ENCODE results near the gene RETN.

RETN gene

GRCh38 chr19:7657131-7657751, 11.6 kb upstream of the RETN start:
- DNase-seq (ENCODE audit: low read depth in 1 of 2, low spot score in 1 of 2) = no peak

DNA sequence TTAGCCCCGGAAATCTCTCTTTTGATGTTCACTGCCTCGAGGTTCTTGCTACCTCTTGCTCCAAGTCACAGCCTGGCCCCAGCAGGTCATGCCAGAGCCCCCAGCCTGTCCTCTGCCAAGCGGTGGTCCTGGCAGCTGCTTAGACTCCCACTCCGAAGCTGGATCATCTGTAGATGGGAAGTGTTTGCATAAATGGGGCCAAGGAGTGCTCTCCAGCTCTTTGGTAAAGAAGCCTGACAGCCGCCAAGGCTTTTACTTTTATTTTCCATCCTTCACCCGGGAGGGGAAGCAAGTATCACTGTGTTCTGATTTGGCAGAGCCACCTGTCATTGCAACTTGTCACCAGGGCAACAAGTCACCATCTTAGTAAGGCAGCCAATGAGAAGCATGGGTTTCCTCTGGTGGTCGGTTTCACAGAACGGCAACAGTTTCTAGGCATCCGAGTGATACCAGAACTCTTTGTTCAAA, 10.6 kb upstream of the RETN start:
- DNase-seq (ENCODE audit: low read depth in 1 of 2, low spot score in 1 of 2) = no peak

- no peak for DNase-seq (ENCODE audit: low read depth in 1 of 2, low spot score in 1 of 2)
Measured at GRCh38 chr19:7661744-7662538, 6.9 kb upstream of the RETN start.

DNA sequence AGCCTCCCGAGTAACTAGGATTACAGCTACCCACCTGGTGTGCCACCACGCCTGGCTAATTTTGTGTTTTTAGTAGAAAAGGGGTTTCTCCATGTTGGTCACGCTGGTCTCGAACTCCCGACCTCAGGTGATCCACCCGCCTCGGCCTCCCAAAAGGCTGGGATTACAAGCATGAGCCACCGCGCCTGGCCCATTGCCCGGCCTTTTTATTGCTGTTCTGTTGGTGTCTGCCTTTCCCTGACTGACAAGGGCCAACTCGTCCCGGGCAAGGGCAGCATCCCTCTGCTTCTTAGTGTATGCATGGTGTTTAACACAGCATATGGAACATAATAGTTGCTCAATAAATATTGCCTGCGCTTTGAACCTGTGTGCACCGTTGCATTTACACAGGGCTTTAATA, 6.2 kb upstream of the RETN start:
- no peak for DNase-seq (ENCODE audit: low read depth in 1 of 2, low spot score in 1 of 2)

DNA sequence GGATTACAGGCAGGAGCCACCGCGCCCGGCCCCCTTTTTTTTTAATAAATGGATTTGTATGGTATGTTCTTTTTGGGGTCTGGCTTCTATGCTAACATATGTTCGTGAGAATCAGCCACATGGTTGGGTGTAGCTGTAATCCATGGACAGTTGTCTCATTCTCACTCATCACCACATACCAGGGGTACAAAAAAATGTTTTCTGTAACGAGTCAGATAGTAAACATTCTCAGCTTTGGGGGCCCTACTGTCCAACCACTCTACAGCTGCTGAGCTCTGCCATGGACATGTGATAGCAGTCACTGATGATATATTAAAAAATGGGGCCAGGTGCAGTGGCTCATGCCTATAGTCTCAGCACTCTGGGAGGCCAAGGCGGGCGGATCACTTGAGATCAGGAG, 5.1 kb upstream of the RETN start:
- no peak for DNase-seq (ENCODE audit: low read depth in 1 of 2, low spot score in 1 of 2)

DNA sequence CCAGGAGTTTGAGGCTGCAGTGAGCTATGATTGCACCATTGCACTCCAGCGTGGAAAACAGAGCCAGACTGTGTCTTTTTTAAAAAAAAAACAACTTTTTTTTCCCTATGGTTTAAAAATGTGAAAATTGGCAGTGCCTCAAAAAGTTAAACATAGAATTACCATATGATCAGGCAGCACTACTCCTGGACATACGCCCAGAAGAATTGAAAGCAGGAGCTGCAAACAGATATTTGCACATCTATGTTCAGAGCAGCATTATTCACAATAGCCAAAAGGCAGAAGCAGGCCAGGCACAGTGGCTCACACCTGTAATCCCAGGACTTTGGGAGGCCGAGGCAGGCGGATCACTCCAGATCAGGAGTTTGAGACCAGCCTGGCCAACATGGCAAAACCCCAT, 3.8 kb upstream of the RETN start:
- no peak for DNase-seq (ENCODE audit: low read depth in 1 of 2, low spot score in 1 of 2)

GRCh38 chr19:7669641-7670040, 792 bp downstream of the RETN start:
- no peak for DNase-seq (ENCODE audit: low read depth in 1 of 2, low spot score in 1 of 2)

- no peak for DNase-seq (ENCODE audit: low read depth in 1 of 2, low spot score in 1 of 2)
Measured at GRCh38 chr19:7670150-7670783, 1.4 kb downstream of the RETN start.

GRCh38 chr19:7670790-7671189, 1.9 kb downstream of the RETN start:
- DNase-seq (ENCODE audit: low read depth in 1 of 2, low spot score in 1 of 2) = no peak

GRCh38 chr19:7672522-7672921, 3.7 kb downstream of the RETN start:
- DNase-seq (ENCODE audit: low read depth in 1 of 2, low spot score in 1 of 2) = no peak

DNA sequence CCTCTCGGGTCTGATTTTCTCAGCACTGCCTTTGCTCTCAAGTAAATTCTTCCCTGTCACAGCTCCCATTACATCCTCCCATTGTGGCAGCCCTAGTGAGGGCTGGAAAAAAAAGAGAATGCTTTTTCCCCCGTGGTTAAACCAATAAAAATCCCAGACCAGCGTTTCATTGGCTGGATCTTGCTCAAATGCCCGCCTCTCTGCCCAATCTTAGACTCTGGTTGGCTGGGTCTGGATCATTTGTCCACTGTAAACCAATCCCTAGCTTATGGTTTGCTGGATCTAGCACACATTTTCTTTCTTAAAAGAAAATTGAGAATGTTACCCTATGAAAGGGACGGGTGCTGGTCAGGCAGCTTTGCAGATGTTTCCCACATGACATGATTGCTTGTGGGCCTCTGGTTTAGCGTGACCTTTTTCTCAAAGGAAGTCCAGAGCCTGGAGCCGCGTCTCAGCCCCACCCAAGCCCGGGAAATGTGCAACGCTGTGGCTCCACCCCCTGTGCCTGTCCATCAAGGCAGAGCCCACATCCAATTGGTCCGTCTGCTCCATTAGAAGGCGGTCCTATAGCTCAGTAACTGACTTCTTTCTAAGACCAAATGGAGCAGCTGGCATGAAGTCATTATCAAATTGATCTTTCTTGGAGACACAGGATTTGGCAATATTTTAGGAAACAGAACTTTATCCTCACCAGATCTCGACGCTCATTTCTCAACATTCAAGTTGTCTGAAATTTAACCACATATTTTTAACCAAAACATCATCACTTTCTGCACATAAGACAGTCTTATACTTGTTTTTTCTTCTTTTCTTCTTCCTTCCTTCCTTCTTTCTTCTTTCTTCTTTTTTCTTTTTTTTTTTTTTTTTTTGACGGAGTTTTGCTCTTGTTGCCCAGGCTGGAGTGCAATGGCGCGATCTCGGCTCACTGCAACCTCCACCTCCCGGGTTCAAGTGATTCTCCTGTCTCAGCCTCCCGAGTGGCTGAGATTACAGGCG, 5.5 kb downstream of the RETN start:
- DNase-seq (ENCODE audit: low read depth in 1 of 2, low spot score in 1 of 2) = no peak

- DNase-seq (ENCODE audit: low read depth in 1 of 2, low spot score in 1 of 2) = no peak
Measured at GRCh38 chr19:7676376-7676775, 7.5 kb downstream of the RETN start.

DNA sequence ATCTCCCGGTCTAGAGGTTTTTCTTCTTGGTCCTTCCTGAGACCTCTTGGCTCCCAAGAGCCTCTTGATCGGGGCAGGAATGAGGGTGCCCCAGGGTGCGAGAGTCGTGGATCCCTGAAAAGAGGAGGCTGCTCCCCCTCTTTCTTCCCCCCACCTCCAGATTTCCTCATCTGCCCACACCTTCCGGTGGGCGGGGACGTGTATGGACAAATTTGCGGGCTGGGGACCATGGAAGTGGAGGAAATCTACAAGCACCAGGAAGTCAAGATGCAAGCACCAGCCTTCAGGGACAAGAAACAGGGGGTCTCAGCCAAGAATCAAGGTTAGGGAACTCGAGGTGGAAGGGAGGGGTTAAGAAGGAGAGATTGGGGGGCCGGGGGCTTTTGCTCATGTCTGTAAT, 8.0 kb downstream of the RETN start, which contains the start of gene MCEMP1:
TSS of gene MCEMP1 (plus strand) at position 237 of the 400 bp plus-strand sequence. CDS start at position 268, 31 bp downstream.
- DNase-seq (ENCODE audit: low read depth in 1 of 2, low spot score in 1 of 2) = no peak

DNA sequence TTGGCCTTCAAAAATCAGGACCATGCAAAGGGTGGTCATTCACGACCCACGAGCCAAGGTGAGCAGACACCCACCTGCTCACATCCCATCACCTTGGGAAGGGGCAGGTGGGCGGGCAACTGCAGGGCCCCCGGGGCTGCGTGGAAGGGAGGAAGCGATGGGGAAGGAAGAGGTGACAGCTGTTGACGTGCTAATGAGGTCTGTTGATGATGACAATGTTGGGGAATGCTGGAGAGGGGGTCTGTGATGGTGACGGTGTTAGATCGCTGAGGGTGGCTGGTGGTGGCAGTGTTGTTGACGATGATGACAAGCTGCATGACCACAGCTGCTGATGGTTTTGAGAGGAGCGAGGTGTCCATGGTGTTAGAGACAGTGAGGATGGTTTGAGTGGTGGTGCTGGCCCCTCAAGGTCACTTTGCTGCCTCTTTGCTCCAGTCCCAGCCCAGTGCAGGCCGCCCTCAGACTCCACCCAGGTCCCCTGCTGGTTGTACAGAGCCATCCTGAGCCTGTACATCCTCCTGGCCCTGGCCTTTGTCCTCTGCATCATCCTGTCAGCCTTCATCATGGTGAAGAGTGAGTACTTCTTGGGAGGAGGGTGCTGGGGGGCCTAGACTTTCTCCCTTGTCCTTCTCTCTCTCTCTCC, 8.9 kb downstream of the RETN start:
- no peak for DNase-seq (ENCODE audit: low read depth in 1 of 2, low spot score in 1 of 2)

- DNase-seq (ENCODE audit: low read depth in 1 of 2, low spot score in 1 of 2) = peak; percentile 44 to 48
Measured at GRCh38 chr19:7678971-7679751, 10.3 kb downstream of the RETN start.

DNA sequence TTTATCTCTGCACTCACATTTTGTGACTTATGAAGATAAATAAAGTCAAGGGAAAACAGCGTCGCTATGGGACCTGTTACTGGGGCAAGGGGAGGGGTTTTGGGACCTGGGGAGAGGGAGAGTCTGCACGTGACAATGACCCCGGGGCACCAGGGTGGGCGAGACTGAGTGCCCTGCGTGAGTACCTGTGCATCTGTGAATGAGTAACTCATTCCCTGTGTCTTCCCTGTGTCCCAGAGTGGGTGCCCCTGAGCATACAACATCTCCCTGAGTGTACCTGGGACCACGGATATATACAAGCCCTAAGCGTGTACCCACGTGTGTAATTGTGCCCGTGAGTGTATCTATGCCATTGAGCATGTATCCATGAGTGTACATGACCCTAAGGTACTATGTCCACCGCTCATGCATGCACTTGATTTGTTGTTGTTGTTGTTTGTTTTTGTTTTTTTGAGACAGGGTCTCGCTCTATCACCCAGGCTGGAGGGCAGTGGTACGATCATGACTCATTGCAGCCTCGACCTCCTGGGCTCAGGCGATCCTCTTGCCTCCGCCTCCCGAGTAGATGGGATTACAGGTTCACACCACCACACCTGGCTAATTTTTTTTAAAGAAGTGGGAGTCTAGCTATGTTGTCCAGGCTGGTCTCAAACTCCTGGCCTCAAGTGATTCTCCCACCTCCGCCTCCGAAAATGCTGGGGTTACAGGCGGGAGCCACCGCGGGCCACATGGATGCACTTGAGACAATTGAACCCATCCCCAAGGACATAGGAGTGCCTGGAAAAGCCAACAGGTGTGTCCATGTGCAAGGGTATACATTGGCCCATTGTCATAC, 11.1 kb downstream of the RETN start:
- no peak for DNase-seq (ENCODE audit: low read depth in 1 of 2, low spot score in 1 of 2)

GRCh38 chr19:7680606-7681339, 11.9 kb downstream of the RETN start, which contains the start of gene TRAPPC5:
Gene TRAPPC5, plus strand, starts transcription at chr19:7680833. Its CDS starts 1,421 bp downstream, at chr19:7682254.
- peak; percentile 81 to 84 for DNase-seq (ENCODE audit: low read depth in 1 of 2, low spot score in 1 of 2)

All from stimulated activated CD4-positive, alpha-beta T cell treated with anti-CD3 and anti-CD28 coated beads, Interleukin-15, amount 100 ng/mL, for 1 hour (primary cell).